T-helper 2 cell treated with Interferon-gamma antibody and Interleukin-4, amounts not matched to agents 5 μg/mL and 100 μg/mL, for 36 hours (primary cell): ENCODE data around the gene SYTL2.
A peak's percentile ranks its signal among the peaks of the same experiment; 100 is the strongest.
"Not testable (repeated sequence)": the region's sequence is repeated elsewhere in the genome, so short reads cannot be mapped to it uniquely, and the experiment has no call there.

Experiments used
- DNase-seq: peaks from one replicate; pipeline ENCODE4 v3.0.0; 2021; ENCODE audit warnings: low spot score
- H3K27ac Mint-ChIP-seq: one replicate; pipeline ENCODE4 v1.8.0; 2021; ENCODE audit warnings: mild to moderate bottlenecking, mixed read lengths
- H3K27me3 Mint-ChIP-seq: one replicate; pipeline ENCODE4 v1.8.0; 2021; ENCODE audit warnings: low read depth, mixed read lengths
- H3K36me3 Mint-ChIP-seq: one replicate; pipeline ENCODE4 v1.8.0; 2021; ENCODE audit warnings: low read depth, mixed read lengths
- H3K4me1 Mint-ChIP-seq: one replicate; pipeline ENCODE4 v1.8.0; 2021; ENCODE audit warnings: low read depth, mixed read lengths
- H3K4me3 Mint-ChIP-seq: one replicate; pipeline ENCODE4 v1.8.0; 2022; ENCODE audit warnings: mild to moderate bottlenecking, moderate library complexity, mixed read lengths
- H3K9me3 Mint-ChIP-seq: one replicate; pipeline ENCODE4 v1.8.0; 2021; ENCODE audit warnings: mixed read lengths

The SYTL2 gene

GRCh38 chr11:85810871-85811611 lies at the start of gene SYTL2:
TSS of gene SYTL2 (minus strand) at chr11:85811141. CDS start at chr11:85757725, 53,416 bp downstream.
- H3K27ac Mint-ChIP-seq: peak within 1 kb of the TSS; percentile 71
- no peaks in the 10 kb centered on the region for H3K9me3 Mint-ChIP-seq
- DNase-seq: peak; percentile 82
- peaks cover 41% of the 10 kb centered on the region for H3K4me1 Mint-ChIP-seq
- H3K4me3 Mint-ChIP-seq: peak within 1 kb of the TSS; percentile 89
- no peaks in the 10 kb centered on the region for H3K36me3 Mint-ChIP-seq
- H3K27me3 Mint-ChIP-seq: peaks cover 9% of the 10 kb centered on the region

DNA sequence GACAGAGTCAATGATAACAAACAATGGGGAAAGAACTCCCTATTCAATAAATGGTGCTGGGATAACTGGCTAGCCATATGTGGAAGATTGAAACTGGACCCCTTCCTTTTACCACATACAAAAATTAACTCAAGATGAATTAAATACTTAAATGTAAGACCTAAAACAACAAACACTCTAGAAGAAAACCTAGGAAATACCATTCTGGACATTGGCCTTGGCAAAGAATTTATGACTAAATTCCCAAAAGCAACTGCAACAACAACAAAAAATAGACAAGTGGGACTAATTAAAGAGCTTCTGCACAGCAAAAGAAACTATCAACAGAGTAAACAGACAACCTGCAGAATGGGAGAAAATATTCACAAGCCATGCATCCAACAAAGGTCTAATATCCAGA lies 48.6 kb upstream of the SYTL2 start:
- not testable (repeated sequence) for H3K4me1 Mint-ChIP-seq, H3K27ac Mint-ChIP-seq, DNase-seq, H3K9me3 Mint-ChIP-seq, H3K4me3 Mint-ChIP-seq, H3K36me3 Mint-ChIP-seq
- peaks cover 25% of the 10 kb centered on the region for H3K27me3 Mint-ChIP-seq

DNA sequence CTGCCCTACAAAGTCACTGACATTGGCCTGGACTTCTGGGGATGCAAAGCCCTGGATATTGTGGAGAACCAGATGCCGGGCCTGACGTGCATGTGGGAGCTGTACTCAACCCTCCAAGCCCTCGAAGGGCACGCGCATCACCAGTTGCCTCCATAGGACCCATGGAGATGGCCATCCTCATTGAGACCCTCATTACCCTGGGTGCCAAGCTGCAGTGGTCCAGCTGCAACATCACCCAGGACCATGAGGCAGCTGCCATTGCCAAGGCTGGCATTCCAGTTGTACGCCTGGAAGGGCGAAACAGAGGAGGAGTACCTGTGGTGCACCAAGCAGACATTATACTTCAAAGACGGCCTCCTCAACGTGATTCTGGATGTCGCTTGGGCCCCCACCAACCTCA lies 46.2 kb upstream of the SYTL2 start:
- Mint-ChIP-seq H3K36me3 (peaks cover 5% of the 10 kb centered on the region), H3K27me3 (peaks cover 15% of the 10 kb centered on the region), H3K27ac (no peak overlapping the region), H3K9me3 (no peaks in the 10 kb centered on the region), H3K4me3 (no peak overlapping the region), H3K4me1 (peaks cover 13% of the 10 kb centered on the region)
- DNase-seq: no peak

DNA sequence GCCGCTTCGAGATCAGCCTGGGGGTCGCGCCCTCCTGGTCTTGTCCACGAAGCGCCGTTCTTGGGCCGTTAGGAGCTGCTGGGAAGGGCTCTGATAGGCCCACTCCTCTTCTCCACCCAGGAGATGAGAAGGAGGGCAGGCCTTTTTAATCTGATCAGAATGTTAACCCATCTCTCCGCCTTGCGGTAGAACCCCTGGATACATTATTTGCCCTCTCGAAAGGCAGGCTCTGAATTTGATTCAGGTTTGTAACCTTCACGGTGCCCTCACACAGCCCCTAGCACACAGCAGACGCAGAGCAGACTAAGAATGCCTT lies 44.4 kb upstream of the SYTL2 start, which contains the start of gene CCDC83:
Gene CCDC83 (plus strand): TSS at position 43 of the 316 bp plus-strand sequence. CDS start 9,741 bp downstream, outside the sequence.
- peaks cover 11% of the 10 kb centered on the region for H3K36me3 Mint-ChIP-seq
- peaks cover 6% of the 10 kb centered on the region for H3K27me3 Mint-ChIP-seq
- H3K27ac Mint-ChIP-seq: peak within 1 kb of the TSS; percentile 85
- peak within 1 kb of the TSS; percentile 88 for H3K4me3 Mint-ChIP-seq
- H3K4me1 Mint-ChIP-seq: peaks cover 13% of the 10 kb centered on the region
- H3K9me3 Mint-ChIP-seq: peaks cover 6% of the 10 kb centered on the region
- no peak for DNase-seq

DNA sequence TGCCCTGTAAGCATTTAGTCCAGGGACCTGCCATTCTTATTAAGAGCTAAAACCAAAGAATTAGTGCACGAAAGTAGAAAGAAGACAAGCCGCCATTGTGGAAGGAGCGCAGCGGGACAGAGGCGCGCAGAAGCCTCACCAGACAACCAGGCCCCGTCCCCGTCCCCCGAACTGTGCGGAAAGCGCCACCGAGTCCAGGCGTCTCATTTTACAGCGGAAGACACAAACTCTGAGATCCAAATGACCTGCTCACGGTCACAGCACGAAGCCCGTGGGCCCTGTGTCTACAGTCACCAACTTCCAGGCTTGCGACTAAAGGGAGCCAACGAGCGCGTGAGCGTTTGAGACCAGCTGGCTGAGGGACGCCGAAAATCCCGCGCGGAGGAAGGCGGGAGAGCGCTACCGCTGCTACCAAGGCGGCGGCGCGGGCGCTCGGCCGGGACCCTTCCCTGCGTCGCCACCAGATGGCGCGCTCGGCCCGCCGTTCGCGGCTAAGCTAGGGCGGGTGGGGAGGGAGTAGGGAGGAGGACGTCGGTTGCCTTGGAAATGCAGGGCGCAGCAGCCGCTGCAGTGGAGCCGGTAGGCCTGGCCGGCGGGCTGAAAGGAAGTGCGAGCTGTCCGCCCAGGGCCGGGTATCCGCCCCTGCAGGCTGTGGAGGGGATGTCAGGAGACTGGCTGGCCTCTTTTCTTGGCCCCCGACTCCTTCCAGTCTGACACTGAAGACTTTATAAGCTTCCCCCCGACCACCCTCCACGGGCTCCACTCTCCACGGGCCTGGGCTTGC lies 43.8 kb upstream of the SYTL2 start:
- Mint-ChIP-seq H3K4me3 (peak overlapping the region; percentile 88), H3K4me1 (peaks cover 13% of the 10 kb centered on the region), H3K36me3 (peaks cover 13% of the 10 kb centered on the region), H3K9me3 (peaks cover 9% of the 10 kb centered on the region), H3K27ac (peak overlapping the region; percentile 85), H3K27me3 (peaks cover 3% of the 10 kb centered on the region)
- DNase-seq: peak; percentile 90

DNA sequence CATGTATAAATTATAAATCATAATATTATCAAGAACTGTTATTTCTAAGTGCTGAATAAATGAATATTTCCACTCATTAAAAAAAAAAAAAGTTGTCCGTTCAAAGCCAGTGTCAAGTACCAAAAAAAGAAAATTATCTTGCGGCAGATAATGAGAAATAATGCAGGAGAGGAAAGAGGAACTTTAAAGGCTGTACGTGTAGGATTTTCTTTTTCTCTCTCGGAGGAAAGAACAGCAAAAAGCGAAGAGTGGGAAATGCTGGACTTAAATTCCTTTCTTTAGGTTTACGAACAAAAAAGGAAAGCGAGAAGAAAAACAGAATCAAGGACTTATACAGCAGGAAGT lies 43.2 kb upstream of the SYTL2 start:
- no peaks in the 10 kb centered on the region for H3K27me3 Mint-ChIP-seq
- DNase-seq: no peak
- H3K4me3 Mint-ChIP-seq: peak overlapping the region; percentile 88
- peaks cover 13% of the 10 kb centered on the region for H3K36me3 Mint-ChIP-seq
- peaks cover 9% of the 10 kb centered on the region for H3K9me3 Mint-ChIP-seq
- H3K27ac Mint-ChIP-seq: peak overlapping the region; percentile 85
- H3K4me1 Mint-ChIP-seq: peaks cover 13% of the 10 kb centered on the region

GRCh38 chr11:85853541-85853940 lies 42.6 kb upstream of the SYTL2 start:
- not testable (repeated sequence) for DNase-seq, H3K4me3 Mint-ChIP-seq, H3K27me3 Mint-ChIP-seq, H3K27ac Mint-ChIP-seq
- peaks cover 14% of the 10 kb centered on the region for H3K9me3 Mint-ChIP-seq
- peaks cover 13% of the 10 kb centered on the region for H3K4me1 Mint-ChIP-seq
- H3K36me3 Mint-ChIP-seq: peaks cover 15% of the 10 kb centered on the region

- not testable (repeated sequence) for DNase-seq, H3K27ac Mint-ChIP-seq, H3K27me3 Mint-ChIP-seq, H3K4me3 Mint-ChIP-seq
- H3K9me3 Mint-ChIP-seq: peaks cover 15% of the 10 kb centered on the region
- peaks cover 15% of the 10 kb centered on the region for H3K36me3 Mint-ChIP-seq
- peaks cover 13% of the 10 kb centered on the region for H3K4me1 Mint-ChIP-seq
Observed at GRCh38 chr11:85852754-85853153, 41.8 kb upstream of the SYTL2 start.

- Mint-ChIP-seq H3K4me3 (no peak overlapping the region), H3K27ac (no peak overlapping the region), H3K27me3 (no peaks in the 10 kb centered on the region), H3K9me3 (peaks cover 23% of the 10 kb centered on the region), H3K36me3 (peaks cover 16% of the 10 kb centered on the region), H3K4me1 (peaks cover 5% of the 10 kb centered on the region)
- DNase-seq: no peak
Observed at GRCh38 chr11:85848556-85848955, 37.6 kb upstream of the SYTL2 start.

GRCh38 chr11:85848006-85848405 lies 37.1 kb upstream of the SYTL2 start:
- H3K4me3 Mint-ChIP-seq: no peak overlapping the region
- peaks cover 23% of the 10 kb centered on the region for H3K9me3 Mint-ChIP-seq
- DNase-seq: no peak
- H3K27ac Mint-ChIP-seq: no peak overlapping the region
- peaks cover 13% of the 10 kb centered on the region for H3K36me3 Mint-ChIP-seq
- no peaks in the 10 kb centered on the region for H3K27me3 Mint-ChIP-seq
- H3K4me1 Mint-ChIP-seq: peaks cover 3% of the 10 kb centered on the region

DNA sequence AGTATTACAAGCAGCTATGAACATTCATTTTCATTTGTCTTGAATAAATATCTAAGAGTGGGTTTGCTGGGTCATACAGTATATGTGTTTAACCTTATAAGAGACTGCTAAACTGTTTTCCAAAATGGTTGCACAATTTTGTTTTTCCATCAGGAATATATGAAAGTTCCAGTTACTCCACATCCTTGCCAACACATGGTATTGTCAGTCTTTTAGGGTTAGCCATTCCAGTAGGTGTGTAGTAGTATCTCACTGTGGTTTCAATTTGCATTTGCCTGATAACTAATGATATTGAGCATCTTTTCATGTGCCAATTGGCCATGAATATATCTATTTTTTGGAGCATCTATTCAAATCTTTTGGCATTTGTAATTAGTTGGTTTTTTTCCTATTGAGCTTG lies 36.5 kb upstream of the SYTL2 start:
- H3K4me1 Mint-ChIP-seq: peaks cover 3% of the 10 kb centered on the region
- no peaks in the 10 kb centered on the region for H3K27me3 Mint-ChIP-seq
- no peak overlapping the region for H3K4me3 Mint-ChIP-seq
- no peak overlapping the region for H3K27ac Mint-ChIP-seq
- peaks cover 13% of the 10 kb centered on the region for H3K36me3 Mint-ChIP-seq
- DNase-seq: no peak
- H3K9me3 Mint-ChIP-seq: peaks cover 23% of the 10 kb centered on the region

GRCh38 chr11:85845124-85845631 lies 34.2 kb upstream of the SYTL2 start:
- peaks cover 3% of the 10 kb centered on the region for H3K4me1 Mint-ChIP-seq
- H3K27ac Mint-ChIP-seq: no peak overlapping the region
- no peak overlapping the region for H3K4me3 Mint-ChIP-seq
- peaks cover 16% of the 10 kb centered on the region for H3K9me3 Mint-ChIP-seq
- peaks cover 6% of the 10 kb centered on the region for H3K36me3 Mint-ChIP-seq
- DNase-seq: no peak
- no peaks in the 10 kb centered on the region for H3K27me3 Mint-ChIP-seq

- peaks cover 14% of the 10 kb centered on the region for H3K9me3 Mint-ChIP-seq
- peaks cover 3% of the 10 kb centered on the region for H3K4me1 Mint-ChIP-seq
- peak overlapping the region; percentile 23 for H3K27ac Mint-ChIP-seq
- peak; percentile 32 for DNase-seq
- H3K4me3 Mint-ChIP-seq: no peak overlapping the region
- peaks cover 5% of the 10 kb centered on the region for H3K36me3 Mint-ChIP-seq
- H3K27me3 Mint-ChIP-seq: no peaks in the 10 kb centered on the region
Observed at GRCh38 chr11:85844439-85845123, 33.6 kb upstream of the SYTL2 start.

DNA sequence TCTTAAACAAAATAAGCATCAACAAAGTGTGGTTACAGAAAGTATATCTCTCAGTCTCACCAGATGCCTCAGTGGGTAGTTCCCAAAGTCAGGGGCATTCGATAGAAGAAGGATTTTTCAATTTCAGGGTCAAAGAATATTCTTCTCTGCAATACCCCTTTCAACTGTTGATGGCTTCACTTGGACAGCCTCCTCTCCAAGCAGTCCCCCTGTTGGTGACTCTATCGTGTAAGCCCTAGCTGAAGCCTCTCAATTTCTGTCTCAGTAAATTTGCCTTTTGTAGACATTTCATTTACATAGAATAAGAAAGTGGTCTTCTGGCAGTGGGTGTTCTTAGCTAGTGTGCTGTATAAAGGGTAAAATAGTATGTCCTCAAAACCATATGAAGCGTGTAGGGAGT lies 33.0 kb upstream of the SYTL2 start:
- DNase-seq: no peak
- Mint-ChIP-seq H3K27ac (no peak overlapping the region), H3K27me3 (no peaks in the 10 kb centered on the region), H3K36me3 (peaks cover 5% of the 10 kb centered on the region), H3K4me1 (peaks cover 3% of the 10 kb centered on the region), H3K4me3 (no peak overlapping the region), H3K9me3 (peaks cover 13% of the 10 kb centered on the region)
